GM21528 (cell line): ENCODE measurements around the gene BLM.
"Not testable (repeated sequence)": the region's sequence is repeated elsewhere in the genome, so short reads cannot be mapped to it uniquely, and the experiment has no call there.

ENCODE experiments used
- ATAC-seq: cut with Tn5 transposase; IDR thresholded peaks from one replicate; pipeline ENCODE4 v1.9.1; 2021; ENCODE audit warnings: mild to moderate bottlenecking, moderate library complexity; ENCODE audit not compliant: unreplicated experiment, low FRiP score

The BLM gene

DNA sequence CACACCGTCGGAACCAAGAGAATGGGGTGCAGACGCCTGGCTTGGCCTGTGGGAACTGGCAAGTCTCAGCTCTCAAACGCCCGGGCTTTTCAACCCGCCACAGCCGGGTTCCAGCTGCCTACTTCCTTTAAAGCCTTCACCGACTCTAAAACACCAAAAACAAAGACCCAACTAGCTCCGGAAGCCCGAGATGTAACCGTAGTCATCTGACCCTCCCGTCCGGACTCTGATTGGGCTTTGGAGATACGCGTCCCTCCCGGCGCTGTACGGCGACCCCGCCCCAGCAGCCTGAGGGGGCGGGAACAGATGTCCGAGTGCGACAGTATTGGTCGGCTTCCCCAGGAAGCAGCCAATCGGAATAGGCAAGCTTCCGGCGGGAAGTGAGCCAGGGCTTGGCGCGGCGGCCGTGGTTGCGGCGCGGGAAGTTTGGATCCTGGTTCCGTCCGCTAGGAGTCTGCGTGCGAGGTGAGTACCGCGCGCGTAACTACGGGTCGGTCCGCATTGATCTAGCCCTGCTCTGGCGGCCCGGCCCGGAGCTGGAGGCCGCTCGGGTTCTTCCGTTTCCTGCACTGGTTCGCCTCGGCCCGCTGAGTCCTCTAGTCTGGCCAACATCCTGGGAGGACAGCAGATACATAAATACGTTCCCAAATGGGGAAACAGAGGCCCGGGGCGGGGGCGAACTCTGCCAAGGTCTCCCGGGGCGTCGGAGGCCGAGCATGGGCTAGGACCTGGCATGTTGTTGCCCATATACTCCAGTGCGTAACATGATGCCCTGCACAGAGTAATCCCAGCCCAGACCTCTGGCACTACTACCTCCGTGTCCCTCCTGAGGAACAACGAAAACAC, at the start of gene BLM:
BLM (plus strand) TSS at position 371 of the 846 bp plus-strand sequence. CDS start 30,047 bp downstream, outside the sequence.
- ATAC-seq, result peak; percentile 98

DNA sequence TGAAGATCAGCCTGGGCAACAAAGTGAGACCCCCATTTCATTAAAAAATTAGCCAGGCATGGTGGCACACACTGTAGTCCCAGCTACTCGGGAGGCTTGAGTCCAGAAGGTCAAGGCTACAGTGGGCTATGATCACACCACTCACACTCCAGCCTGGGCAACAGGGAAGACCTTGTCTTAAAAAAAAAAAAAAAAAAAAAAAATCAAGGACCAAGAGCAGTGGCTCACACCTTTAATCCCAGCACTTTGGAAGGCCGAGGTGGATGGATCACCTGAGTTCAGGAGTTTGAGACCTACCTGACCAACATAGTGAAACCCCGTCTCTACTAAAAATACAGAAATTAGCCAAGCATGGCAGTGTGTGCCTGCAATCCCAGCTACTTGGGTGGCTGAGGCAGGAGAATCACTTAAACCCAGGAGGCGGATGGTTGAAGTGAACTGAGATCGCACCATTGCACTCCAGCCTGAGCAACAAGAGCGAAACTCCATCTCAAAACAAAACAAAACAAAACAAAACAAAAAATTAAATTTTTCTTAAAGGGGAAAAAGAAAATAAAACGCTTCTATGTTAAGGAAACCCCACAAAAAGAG, 49.3 kb upstream of the BLM start:
- not testable (repeated sequence) for ATAC-seq

DNA sequence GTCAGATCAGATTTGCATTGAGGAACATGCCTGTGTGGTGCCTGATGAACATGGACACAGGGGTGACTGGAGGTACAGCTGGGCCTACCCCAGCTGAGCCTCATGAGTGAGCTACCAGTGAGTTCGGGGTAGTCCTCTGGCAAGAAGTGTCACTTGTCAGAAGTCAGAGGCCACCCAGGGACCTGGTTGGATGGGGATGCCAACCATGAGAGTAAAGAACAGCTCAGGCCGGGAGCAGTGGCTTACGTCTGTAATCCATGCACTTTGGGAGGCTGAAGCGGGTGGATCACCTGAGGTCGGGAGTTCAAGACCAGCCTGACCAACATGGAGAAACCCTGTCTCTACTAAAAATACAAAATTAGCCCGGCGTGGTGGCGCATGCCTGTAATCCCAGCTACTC, 46.5 kb upstream of the BLM start:
- ATAC-seq, result not testable (repeated sequence)

DNA sequence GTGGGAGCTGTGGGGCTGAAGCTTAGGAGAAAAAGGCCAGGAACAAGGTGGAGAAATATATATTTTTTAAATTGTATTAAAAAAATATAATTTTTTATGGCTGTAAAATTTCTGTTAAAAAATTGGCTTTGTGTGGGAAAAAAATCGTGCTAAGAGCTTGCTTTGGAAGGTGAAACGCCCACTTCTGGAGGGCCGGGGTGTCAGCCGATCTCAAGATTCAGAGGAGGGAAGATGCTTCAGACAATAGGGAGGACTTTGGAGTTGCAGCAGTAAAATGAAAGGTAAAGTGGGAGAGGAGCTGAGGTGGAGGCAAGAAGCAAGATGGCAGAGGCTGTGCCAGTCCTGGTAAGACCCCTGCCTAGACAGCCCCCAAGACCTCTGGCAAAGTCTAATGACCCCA, 45.9 kb upstream of the BLM start:
- ATAC-seq, result no peak

DNA sequence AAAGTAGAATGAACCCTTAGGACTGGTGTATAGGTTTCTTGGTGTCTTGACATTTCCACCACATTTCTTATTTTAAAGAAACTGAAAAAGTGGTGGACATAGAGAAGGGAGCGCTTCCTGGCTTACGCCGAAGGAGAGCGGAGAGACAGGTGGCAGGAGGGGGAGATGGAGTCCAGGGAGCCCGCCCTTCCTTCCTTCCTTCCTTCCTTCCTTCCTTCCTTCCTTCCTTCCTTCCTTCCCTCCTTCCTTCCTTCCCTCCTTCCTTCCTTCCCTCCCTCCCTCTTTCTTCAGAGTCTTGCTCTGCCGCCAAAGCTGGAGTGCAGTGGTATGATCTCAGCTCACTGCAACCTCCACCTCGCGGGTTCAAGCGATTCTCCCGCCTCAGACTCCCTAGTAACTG, 43.8 kb upstream of the BLM start:
- ATAC-seq, result not testable (repeated sequence)

DNA sequence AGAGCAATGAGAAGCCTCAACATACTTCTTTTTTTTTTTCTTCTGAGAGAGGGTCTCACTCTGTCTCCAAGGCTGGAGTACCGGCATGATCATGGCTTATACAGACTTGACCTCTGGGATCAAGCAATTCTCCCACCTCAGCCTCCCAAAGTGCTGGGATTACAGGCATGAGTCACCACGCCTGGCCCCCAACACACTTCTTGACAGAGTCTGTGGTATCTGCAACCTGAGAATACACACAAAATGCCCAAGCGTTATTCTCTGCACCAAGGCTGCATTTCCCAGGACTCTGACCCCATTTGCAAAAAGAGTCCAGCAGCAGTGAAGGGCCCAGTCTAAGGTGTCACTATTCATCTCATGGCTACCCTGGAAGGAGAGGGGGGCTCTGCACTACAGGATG, 42.7 kb upstream of the BLM start:
- ATAC-seq, result no peak

DNA sequence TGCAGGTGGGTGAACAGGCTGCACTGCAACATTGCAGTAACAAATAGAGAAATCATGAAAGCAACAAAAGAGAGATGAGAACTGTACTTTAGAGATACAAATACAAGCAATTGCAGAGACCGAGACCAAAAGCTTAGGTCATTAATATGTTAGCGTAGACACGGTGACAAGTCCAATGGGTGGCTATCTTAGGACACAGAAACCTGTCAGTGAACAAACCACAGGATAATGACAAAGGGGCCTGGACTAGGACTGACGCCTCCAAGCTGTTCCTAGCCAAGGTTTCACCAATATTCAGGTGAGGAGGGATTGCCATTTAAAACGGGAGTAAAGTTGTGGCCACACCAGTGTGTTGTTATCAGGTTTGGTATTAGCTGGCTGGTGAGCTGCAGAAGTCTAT, 41.7 kb upstream of the BLM start:
- no peak for ATAC-seq

DNA sequence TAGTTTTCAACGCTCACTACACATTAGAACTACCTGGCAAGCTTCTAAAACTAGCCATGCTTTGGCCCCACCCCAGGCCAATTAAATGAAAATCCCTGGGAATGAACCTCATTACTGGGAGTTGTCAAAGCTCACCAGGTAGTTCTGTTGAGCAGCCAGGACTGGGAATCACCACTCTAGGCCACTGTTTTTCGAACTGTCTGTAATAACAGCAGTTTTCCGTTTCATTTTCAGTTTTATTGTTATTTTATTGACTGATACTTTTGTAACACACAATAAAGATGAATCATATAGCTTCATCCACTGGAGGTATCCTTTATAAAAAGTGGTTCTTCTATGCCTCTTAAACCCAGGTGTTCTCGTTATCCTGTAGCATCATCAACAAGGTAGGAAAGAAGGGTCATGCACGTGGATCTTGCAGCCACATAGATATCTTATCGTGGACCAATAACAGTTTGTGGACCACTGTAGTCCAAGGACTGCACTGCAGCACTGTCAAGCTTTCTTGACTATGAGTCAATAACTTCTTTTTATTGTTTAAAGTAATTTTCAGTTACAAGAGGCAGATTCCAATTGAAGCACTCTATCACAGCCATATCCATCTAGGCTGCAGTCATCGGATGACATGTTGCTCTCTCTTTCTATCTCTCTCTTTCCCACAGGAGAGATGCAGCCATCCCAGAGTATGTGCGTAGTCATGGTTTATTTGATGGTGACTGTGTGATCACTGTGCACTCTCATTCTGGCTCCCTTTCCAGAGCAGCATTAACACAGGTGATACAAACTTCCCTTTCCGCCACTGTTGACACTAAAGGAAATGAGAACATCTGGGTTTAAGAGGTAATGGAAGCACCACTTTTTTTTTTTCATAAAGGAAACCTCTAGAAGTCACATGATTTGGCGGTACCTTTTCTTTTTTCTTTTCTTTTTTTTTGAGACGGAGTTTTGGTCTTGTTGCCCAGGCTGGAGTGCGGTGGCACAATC, 39.0 kb upstream of the BLM start:
- ATAC-seq, result no peak

DNA sequence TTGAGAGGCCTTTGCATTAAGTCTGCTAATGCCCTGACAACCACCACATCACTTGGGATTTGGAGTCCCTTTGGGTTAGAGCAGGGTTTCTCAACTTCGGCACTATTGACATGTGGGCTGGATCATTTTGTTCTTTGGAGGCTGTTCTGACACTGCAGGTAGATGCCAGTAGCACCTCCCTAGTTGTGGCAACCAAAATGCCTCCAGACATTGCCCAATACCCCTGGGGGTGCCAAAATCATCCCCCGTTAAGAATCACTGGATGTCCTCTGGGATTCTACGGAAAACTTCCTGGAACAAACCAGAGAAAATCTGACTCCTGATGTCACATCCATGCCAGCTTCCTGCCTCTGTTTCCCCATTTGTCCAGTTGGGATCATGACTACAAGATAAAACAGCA, 37.2 kb upstream of the BLM start:
- ATAC-seq, result no peak

DNA sequence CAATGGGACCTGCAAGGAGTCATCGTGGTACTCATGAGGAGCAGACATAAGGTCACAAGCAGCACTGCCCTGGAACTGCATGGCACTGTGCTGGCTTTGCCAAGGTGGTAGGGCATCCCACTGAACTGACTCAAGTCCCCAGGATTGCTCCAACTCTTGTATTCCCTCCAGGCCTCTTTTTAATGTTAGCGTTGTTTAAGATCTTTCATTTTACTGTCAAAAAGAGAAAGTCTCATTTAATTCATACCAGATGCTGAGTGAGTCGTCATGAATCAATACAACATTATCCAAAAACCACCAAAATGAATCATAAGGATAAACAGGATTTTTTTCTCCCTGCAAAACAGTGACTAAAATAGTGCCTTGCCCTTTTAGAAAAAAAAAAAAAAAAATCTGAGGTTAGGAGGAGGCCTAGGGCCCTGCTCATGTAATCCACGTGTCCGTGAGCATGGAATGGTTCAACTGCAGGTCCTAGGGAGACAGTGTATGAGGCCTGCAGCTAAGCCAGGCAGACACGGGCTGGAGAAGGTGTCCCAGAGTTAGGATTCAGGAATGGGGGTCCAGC, 36.7 kb upstream of the BLM start:
- ATAC-seq, result no peak

DNA sequence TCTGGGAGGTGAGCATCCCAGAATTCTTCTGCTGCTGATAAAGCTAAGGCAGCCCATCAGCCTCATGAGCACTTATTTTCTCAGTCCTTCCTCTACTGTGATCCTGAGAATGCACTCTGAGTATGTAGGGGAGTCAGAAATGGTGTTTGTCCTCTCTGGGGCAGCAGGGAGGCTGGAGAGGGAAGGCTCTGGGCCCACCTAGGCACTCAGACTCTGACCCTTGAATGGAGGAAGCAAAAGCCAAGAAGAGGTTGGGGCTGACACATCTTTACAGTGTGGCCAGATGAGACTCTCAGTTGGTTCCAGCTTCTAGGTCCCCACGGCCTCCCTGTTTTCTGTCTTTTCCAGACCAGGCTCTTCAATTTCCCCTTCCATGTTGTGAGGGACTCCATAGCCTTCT, 36.1 kb upstream of the BLM start:
- no peak for ATAC-seq

DNA sequence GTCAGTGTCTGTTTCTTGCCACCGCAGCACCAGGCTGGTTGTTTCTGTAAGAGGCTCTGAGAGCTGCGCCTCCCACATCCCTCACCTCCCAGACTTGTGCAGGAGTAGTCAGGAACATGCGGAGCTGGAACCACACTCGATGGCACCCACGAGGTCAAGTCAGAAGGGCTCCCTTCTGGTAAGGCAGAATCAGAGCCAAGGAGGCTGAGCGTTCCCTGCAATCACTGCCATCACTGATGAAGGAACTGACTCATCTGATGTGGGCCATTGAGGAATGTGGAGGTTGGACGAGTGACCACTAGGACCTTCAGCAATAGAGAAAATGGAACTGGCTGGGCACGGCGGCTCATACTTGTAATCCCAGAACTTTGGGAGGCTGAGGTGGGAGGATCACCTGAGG, 35.7 kb upstream of the BLM start:
- ATAC-seq, result no peak

DNA sequence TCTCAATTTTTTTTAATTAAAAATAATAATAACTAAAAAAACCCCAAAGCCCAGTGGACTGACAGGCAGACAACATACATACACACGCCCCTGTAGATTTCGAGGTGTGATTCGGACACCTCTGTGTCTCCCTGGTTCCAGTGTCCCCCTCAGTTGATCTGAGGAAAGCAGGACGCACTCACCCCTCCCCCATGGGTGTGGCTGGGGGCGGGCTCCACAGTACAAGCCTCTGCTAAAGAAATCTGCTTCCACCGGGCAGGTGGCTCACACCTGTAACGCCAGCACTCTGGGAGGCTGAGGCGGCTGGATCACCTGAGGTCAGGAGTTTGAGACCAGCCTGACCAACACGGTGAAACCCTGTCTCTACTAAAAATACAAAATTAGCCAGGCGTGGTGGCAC, 33.8 kb upstream of the BLM start:
- no peak for ATAC-seq

DNA sequence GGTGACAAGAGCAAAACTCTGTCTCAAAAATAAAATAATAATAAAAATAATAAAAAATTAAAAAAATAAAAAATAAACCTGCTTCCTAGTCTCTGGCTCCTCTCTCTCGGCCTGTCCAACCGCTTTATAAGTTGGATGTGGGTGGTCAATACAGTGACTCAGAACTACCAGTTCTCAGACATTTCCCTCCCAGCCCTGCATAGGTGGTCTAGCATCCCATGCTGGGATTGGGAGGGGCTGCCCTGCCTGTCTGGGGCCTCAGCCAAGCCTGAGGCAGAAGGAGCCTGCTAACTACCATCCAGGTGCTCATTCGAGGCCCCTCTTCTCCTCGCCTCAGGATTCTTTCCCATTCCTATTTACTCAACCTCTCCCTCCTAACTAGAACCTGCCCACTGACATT, 33.3 kb upstream of the BLM start:
- no peak for ATAC-seq

DNA sequence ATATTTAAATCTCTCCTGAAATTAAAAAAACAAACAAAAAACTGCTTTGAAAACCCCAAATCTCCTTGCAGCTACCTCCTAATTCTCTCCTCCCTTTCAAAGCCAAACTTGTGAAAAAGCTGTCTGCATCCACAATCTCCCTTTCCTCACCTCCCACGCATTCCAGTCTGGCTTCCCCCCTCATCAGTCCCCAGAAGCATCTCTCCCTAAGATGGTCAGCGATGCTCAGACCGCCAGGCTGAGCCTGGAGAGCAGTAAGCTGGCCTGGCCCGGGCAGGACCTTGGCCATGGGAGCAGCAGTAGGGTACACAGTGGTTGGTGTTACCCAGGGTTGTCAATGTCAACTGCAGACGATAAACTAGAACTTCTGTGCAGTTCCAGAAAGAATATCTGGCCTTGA, 32.9 kb upstream of the BLM start:
- no peak for ATAC-seq

DNA sequence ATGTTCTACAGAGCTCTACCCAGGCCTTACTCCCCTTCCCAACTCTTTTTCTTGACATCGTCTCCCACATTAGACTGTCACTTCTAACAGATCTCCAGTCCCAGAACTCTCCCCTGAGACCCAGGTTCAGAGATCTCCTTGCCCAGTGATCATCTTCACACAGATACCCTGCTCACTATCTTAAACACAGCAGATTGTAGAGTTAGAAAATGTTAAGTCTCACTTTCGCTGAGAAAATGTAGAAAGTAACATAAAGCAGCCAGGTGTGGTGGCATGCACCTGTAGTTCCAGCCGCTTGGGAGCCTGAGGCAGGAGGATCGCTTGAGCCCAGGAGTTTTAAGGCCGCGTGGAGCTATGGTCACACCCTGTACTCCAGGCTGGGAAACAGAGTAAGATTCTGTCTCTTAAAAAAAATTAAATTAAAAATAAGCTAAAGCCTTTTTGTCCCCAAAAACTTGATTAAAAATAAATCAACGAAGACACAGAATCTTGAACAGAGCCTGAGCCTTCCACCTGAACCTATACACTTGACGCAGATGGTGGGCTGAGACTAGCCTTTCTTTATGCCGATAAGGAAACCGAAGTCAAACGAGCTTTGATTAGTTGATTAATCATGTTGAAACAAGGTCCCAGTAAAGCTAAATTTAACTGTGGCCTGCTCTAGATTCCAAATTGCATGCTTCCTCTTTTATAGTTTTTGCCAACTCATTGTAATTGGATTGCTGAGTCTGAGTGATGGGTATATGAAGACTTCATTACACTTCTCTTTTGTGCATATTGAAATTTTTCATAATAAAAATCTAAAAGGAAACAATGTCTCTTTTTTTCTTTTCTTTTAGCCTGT, 31.3 kb upstream of the BLM start:
- ATAC-seq, result peak; percentile 20

DNA sequence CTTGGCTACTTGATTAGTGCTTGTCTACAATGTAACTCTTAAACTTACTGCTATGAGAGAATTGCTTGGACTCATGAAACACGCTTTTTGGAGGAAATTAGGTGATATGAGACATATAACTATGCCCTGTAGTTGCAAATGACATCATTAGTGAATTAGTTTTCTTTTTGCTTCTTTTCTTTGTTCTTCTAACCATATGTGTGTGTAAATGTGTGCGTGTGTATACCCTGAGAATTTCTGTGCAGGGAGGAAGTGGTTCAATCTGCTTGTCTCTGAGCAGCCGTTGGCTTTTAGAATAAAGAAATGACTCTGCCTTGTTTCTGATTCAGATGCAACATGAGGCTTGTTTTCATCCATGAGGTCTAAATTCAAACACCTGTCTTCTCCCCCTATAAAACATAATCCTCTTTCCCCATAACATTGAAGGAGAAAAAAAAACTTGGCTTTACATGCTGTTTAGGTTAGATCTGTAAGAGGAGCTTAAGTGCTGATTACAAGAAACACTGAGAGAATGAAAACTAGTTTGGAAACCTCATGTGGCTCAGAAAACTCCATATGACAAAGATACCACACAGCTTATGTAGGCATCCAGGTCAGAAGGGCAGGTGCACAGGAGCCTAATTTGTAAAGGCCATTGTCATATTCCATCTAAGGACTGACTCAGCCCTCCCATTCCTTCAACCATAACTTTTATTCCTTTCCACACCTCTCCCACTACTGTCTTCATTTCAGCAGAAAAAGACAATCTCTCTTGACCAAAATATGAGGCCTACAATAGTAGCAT, 30.5 kb upstream of the BLM start:
- peak; percentile 91 for ATAC-seq

DNA sequence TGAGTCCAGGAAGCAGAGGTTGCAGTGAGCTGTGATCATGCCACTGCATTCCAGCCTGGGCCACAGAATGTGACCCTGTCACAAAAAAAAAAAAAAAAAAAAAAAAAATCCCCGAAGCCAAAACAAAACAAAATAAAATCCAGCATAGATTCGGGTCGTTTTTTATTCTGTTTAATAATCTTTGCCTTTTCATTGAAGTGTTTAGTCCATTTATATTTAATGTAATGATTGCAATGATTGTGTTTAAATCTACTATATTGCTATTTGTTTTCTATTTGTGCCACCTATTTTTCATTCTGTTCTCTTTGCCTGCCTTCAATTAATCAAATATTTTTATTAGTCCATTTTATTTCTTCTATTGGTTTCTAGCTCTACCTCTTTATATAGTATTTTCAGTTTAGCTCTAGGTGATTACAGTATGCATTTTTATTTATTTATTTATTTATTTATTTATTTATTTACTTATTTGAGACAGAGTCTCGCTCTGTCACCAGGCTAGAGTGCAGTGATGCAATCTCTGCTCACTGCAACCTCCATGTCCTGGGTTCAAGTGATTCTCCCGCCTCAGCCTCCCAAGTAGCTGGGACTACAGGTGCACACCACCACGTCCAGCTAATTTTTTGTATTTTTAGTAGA, 27.7 kb upstream of the BLM start:
- ATAC-seq, result not testable (repeated sequence)

DNA sequence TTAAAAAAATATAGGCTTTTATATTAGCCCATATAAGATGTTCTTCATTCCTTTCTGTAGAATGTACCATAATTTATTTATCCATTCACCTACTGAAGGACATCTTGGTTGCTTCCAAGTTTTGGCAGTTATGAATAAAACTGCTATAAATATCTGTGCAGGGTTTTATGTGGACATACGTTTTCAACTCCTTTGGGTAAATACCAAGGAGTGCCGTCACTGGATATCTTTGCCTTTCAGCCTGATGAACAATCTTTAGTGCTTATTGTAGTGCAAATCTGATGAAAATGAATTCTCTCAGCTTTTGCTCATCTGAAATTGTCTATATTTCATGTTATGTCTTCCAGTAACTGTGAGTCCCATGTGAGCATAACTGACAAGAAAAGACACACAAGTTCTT, 26.6 kb upstream of the BLM start:
- ATAC-seq, result no peak
